ENCODE measurements around the gene GNA12. TPM values are rescaled to one million over a fixed set of nuclear protein-coding genes. Genes with fewer than 3 reads are reported as not detected.

GNA12 gene
- polyA plus RNA-seq, 1 of the 3 experiments (the other 2 are of a cell fraction) = 64.8 TPM

GRCh38 chr7:2726316-2727018, 117.6 kb downstream of the GNA12 start:
- Histone ChIP-seq H3K9me2 (no peaks in the 10 kb centered on the region), H3K9ac (no peak overlapping the region), H3K27me3 (ENCODE audit: insufficient read depth) (no peaks in the 10 kb centered on the region), H3K36me3 (replicated peaks in 1 of 2; ENCODE audit: control insufficient read depth in 1 of 2, insufficient read depth in 2 of 2, low read length in 1 of 2) (peaks cover 5 to 39% of the 10 kb centered on the region in 2 experiments), H3K4me2 (no peak overlapping the region), H3K4me1 (ENCODE audit: control insufficient read depth in 1 of 2, insufficient read depth in 2 of 2, low read depth in 1 of 2, low read length in 1 of 2) (no peaks in the 10 kb centered on the region), H4K20me1 (ENCODE audit: insufficient read depth) (no peaks in the 10 kb centered on the region), H3K9me3 (no peaks in the 10 kb centered on the region), H3K27ac (ENCODE audit: low read depth in 2 of 2, low read length in 1 of 2) (no peak overlapping the region), H3K4me3 (ENCODE audit: low read depth in 2 of 2, low read length in 1 of 2) (no peak overlapping the region), H3F3A (replicated peaks; ENCODE audit: insufficient read depth) (no peaks in the 10 kb centered on the region), H2AFZ (ENCODE audit: low read depth) (no peak overlapping the region), H3K79me2 (ENCODE audit: insufficient read depth) (peaks cover 9% of the 10 kb centered on the region; the same call in 1 of the 2 replicates)
- 91% methylated on average over 16 of the region's 18 CpGs for WGBS (ENCODE audit: low lambda C conversion rate)
- POLR2A ChIA-PET = interaction anchor here (1.1 kb wide), 1 partner anchor 12 kb away, joined by 3 read pairs; no protein-coding TSS in a partner anchor
- CTCF ChIA-PET = interaction anchor here (1.3 to 11.1 kb wide), 3 partner anchors 10 to 56 kb away, joined by 3 to 94 read pairs (median 5); no protein-coding TSS in a partner anchor
- DNase-seq = no peak
- TF ChIP-seq POLR2AphosphoS5 (IDR thresholded peaks at IDR 0.05; ENCODE audit: low read depth, low read length) = no peak
- TF ChIP-seq TEAD4 (IDR thresholded peaks at IDR 0.05; ENCODE audit: borderline replicate concordance, insufficient read depth) = no peak
- TF ChIP-seq FOXJ3 (CRISPR knock-in tag; IDR thresholded peaks at IDR 0.05) = no peak

DNA sequence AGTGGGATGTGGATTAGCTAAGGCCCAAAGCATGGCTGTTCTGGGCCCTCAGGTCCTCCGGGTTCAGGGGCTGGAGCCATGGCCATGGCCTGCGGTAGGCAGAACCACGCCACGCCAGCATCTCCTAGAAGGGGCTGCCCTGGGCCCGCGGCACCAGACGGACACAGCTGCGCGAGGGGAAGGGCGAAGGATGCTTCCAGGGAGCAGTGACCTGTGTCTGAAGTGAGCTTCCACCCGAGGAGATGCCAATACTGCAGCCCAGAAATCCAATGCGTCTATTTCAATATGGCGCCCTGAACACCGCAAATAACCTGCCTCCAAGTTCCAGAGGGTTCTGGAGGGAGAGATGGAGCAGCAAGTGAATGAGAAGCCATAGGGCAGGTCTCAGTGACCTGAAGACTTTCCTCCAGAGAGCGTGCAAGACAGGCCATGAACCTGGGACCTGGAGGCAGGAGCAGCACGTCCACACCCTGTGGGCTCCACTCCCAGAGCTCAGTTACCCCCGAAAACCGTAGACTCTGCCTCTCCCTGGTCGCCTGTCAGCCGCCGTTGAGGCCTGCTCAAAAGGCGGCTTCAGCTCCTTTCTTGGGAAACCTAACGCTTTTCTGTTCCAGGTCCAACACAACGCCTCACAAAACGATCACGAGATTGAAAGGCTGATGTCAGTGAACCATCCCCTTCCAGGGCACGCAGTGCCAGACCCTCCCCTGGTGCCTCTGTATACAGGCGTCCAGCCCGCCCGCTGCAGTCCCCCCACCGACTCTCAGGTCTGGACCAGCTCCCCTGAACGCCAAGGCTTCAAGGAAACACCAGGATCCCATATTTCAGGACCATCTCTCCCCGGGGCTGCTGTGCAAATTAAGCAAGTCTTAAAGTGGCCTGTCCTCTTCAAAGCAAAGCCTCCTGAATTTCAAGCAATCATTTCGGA, 118.7 kb downstream of the GNA12 start:
- Histone ChIP-seq H3F3A (replicated peaks; ENCODE audit: insufficient read depth) (no peaks in the 10 kb centered on the region), H4K20me1 (ENCODE audit: insufficient read depth) (no peaks in the 10 kb centered on the region), H3K27ac (ENCODE audit: low read depth in 2 of 2, low read length in 1 of 2) (no peak overlapping the region), H3K9ac (no peak overlapping the region), H2AFZ (ENCODE audit: low read depth) (no peak overlapping the region), H3K27me3 (ENCODE audit: insufficient read depth) (no peaks in the 10 kb centered on the region), H3K4me2 (no peak overlapping the region), H3K36me3 (replicated peaks in 1 of 2; ENCODE audit: control insufficient read depth in 1 of 2, insufficient read depth in 2 of 2, low read length in 1 of 2) (peaks cover 5 to 28% of the 10 kb centered on the region in 2 experiments), H3K9me2 (no peaks in the 10 kb centered on the region), H3K79me2 (ENCODE audit: insufficient read depth) (peaks cover 9% of the 10 kb centered on the region; the same call in 1 of the 2 replicates), H3K4me1 (ENCODE audit: control insufficient read depth in 1 of 2, insufficient read depth in 2 of 2, low read depth in 1 of 2, low read length in 1 of 2) (no peaks in the 10 kb centered on the region), H3K4me3 (ENCODE audit: low read depth in 2 of 2, low read length in 1 of 2) (no peak overlapping the region), H3K9me3 (no peaks in the 10 kb centered on the region)
- no peak for DNase-seq
- ChIA-PET POLR2A (interaction anchor here (0.7 to 1.1 kb wide), 2 partner anchors 11 to 103 kb away, joined by 3 read pairs; no protein-coding TSS in a partner anchor), CTCF (interaction anchor here (0.6 to 11.1 kb wide), 4 partner anchors 9 to 273 kb away, joined by 3 to 94 read pairs (median 4); no protein-coding TSS in a partner anchor)
- 96% methylated on average over 34 of the region's 34 CpGs for WGBS (ENCODE audit: low lambda C conversion rate)
- TF ChIP-seq NFIC (IDR thresholded peaks at IDR 0.05; ENCODE audit: borderline replicate concordance) = no peak
- no peak for TF ChIP-seq TCF12 (IDR thresholded peaks at IDR 0.05)
- TF ChIP-seq ELF1 (IDR thresholded peaks at IDR 0.05) = no peak
- no peak for TF ChIP-seq RCOR1 (IDR thresholded peaks at IDR 0.05; ENCODE audit: low read length)
- TF ChIP-seq FOSL2 (IDR thresholded peaks at IDR 0.05; ENCODE audit: borderline replicate concordance, low read depth) = no peak
- TF ChIP-seq, protein P1, sequence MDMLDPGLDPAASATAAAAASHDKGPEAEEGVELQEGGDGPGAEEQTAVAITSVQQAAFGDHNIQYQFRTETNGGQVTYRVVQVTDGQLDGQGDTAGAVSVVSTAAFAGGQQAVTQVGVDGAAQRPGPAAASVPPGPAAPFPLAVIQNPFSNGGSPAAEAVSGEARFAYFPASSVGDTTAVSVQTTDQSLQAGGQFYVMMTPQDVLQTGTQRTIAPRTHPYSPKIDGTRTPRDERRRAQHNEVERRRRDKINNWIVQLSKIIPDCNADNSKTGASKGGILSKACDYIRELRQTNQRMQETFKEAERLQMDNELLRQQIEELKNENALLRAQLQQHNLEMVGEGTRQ (IDR thresholded peaks at IDR 0.05; ENCODE audit: borderline replicate concordance, low read depth, low read length) = no peak
- TF ChIP-seq RAD21 (IDR thresholded peaks at IDR 0.05; ENCODE audit: low read length) = no peak
- no peak for TF ChIP-seq EP300 (IDR thresholded peaks at IDR 0.05; ENCODE audit: borderline replicate concordance in 1 of 2, low read depth in 1 of 2, low read length in 1 of 2)
- TF ChIP-seq GABPA (IDR thresholded peaks at IDR 0.05; ENCODE audit: low read depth) = no peak
- no peak for TF ChIP-seq MEF2A (IDR thresholded peaks at IDR 0.05; ENCODE audit: borderline replicate concordance, low read depth)
- no peak for TF ChIP-seq SMC3 (IDR thresholded peaks at IDR 0.05; ENCODE audit: low read depth, low read length)
- no peak for TF ChIP-seq FOXJ3 (CRISPR knock-in tag; IDR thresholded peaks at IDR 0.05)
- TF ChIP-seq TAF1 (IDR thresholded peaks at IDR 0.05; ENCODE audit: borderline replicate concordance, low read depth, low read length) = no peak
- no peak for TF ChIP-seq TEAD4 (IDR thresholded peaks at IDR 0.05; ENCODE audit: borderline replicate concordance, insufficient read depth)
- TF ChIP-seq RFX5 (IDR thresholded peaks at IDR 0.05; ENCODE audit: low read length) = no peak
- TF ChIP-seq POLR2AphosphoS5 (IDR thresholded peaks at IDR 0.05; ENCODE audit: low read depth, low read length) = no peak
